ENCODE results near the gene LORICRIN. TPM values are rescaled to one million over a fixed set of nuclear protein-coding genes. Genes with fewer than 3 reads are reported as not detected.
"Not testable (repeated sequence)": the region's sequence is repeated elsewhere in the genome, so short reads cannot be mapped to it uniquely, and the experiment has no call there.

LORICRIN gene
- total RNA-seq, 1 donor from 2014 or later, result not detected

DNA sequence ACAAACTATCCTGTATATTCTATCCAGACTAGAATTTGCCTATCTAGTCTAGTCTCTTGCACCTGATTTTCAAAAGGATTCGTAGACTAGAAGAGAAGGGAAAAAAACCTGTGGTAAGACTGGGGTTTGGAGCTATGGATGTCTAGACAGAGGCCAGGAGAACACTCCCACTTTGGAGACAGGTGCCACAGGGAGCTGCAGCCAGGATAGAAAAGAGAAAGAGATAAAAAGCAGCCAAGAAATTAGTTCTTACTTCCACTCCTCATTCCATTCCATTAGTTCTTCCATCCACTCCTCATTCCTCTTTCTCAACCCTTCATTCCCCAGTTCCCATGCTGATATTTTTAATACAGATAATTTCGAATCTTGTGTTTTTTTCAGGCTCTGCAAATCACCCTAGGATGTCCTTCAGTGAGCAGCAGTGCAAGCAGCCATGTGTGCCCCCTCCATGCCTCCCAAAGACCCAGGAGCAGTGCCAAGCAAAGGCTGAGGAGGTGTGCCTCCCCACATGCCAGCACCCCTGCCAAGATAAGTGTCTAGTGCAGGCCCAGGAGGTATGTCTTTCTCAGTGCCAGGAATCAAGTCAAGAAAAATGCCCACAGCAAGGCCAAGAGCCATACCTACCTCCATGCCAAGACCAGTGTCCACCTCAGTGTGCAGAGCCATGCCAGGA lies 41.6 kb upstream of the LORICRIN start:
- H3K9me3 ChIP-seq (replicated peaks), result no peaks in the 10 kb centered on the region
- peaks cover 69% of the 10 kb centered on the region for H3K27me3 ChIP-seq (ENCODE audit: low read depth)
- H3K36me3 ChIP-seq, result no peaks in the 10 kb centered on the region
- H3K4me1 ChIP-seq, result no peaks in the 10 kb centered on the region
- no peak for DNase-seq
- TF ChIP-seq, protein P1, sequence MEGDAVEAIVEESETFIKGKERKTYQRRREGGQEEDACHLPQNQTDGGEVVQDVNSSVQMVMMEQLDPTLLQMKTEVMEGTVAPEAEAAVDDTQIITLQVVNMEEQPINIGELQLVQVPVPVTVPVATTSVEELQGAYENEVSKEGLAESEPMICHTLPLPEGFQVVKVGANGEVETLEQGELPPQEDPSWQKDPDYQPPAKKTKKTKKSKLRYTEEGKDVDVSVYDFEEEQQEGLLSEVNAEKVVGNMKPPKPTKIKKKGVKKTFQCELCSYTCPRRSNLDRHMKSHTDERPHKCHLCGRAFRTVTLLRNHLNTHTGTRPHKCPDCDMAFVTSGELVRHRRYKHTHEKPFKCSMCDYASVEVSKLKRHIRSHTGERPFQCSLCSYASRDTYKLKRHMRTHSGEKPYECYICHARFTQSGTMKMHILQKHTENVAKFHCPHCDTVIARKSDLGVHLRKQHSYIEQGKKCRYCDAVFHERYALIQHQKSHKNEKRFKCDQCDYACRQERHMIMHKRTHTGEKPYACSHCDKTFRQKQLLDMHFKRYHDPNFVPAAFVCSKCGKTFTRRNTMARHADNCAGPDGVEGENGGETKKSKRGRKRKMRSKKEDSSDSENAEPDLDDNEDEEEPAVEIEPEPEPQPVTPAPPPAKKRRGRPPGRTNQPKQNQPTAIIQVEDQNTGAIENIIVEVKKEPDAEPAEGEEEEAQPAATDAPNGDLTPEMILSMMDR (IDR thresholded peaks at IDR 0.05; ENCODE audit: borderline replicate concordance), result no peak
- H3K27ac ChIP-seq (replicated peaks), result no peak overlapping the region
- intact Hi-C loops (cut with micrococcal nuclease), result no loop called here
- no peak overlapping the region for H3K4me3 ChIP-seq

DNA sequence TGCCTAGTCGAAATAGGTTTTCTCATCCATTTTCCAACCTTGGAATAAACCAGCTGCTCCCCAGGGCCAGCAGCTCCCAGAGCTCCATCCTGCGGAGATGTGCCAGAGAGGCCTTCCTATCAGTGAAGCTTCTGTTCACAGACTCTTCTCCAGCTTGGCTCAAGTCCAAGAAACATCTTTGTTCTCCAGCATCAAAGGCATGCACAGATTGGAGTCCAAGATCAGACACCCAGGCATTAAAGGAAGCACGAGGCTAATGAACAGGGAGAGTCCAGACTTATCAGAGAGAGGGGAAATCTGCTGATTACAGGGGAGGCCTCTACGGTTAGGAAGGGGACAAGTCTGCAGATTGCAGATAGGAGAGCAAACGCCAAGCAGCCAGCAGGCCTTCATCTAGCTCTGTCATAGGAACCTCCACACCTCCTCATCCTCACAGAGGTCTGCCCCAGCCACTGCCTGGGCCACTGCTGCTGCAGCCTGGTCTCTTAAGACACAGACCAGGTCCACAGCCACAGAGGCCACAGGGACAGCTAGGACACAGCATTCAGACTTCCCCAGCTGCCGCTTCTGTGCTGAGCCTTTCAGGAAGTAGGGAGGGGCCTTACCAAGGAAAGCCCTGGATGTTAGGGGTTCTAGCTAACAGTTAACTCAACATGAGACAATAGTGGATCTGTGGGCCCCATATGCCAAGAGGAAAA lies 38.7 kb upstream of the LORICRIN start:
- DNase-seq, result no peak
- no peaks in the 10 kb centered on the region for H3K4me1 ChIP-seq
- no peaks in the 10 kb centered on the region for H3K9me3 ChIP-seq (replicated peaks)
- H3K27me3 ChIP-seq (ENCODE audit: low read depth), result peaks cover 63% of the 10 kb centered on the region
- H3K36me3 ChIP-seq, result no peaks in the 10 kb centered on the region
- no peak overlapping the region for H3K4me3 ChIP-seq
- no peak overlapping the region for H3K27ac ChIP-seq (replicated peaks)
- TF ChIP-seq, protein P1 (IDR thresholded peaks at IDR 0.05; ENCODE audit: borderline replicate concordance), result no peak
- intact Hi-C loops (cut with micrococcal nuclease), result no loop called here

DNA sequence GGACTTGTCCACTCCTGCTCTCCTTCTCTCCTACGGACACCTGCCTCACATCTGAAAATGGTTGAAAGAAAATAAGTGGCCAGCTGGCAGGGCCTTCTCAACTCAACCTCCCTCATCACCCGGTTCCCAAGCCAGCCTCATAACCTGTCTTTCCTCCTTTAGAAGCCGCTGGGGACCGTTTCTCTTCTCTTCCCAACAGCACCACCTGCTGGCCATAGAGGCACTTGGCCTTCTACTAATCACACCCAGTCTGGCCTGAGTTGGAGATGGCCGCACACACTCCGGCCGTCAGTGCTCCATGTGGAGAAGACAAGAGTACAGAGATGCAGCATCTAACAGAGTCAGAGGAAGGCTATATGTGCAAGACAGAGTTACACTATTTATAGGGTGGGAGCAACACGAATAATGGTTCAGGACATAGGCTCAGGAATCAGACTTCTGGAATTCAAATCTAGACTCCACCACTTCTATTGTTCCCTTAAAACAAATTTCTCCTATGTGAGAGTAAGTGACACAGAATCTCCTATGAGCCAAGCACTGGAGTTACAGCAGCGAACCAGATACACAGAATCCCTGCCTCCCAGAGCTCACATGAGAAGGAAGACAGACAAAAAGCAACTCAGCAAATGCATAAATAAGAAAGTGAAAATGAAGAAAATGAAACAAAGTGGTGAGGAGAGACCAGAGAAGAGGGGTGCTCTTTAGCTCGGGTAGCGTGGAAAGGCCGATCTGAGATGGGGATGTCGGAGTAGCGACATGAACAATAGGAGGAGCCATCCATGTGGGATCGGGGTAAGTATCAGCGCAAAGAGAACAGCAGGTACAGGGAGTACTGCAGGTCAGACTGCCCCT lies 36.2 kb upstream of the LORICRIN start:
- H3K36me3 ChIP-seq; H3K4me1 ChIP-seq; H3K9me3 ChIP-seq (replicated peaks); H3K27ac ChIP-seq (replicated peaks); intact Hi-C loops (cut with micrococcal nuclease); H3K4me3 ChIP-seq: not testable (repeated sequence)
- TF ChIP-seq, protein P1 (IDR thresholded peaks at IDR 0.05; ENCODE audit: borderline replicate concordance), result peak; percentile 77
- peaks cover 77% of the 10 kb centered on the region for H3K27me3 ChIP-seq (ENCODE audit: low read depth)
- DNase-seq, result peak; percentile 47

DNA sequence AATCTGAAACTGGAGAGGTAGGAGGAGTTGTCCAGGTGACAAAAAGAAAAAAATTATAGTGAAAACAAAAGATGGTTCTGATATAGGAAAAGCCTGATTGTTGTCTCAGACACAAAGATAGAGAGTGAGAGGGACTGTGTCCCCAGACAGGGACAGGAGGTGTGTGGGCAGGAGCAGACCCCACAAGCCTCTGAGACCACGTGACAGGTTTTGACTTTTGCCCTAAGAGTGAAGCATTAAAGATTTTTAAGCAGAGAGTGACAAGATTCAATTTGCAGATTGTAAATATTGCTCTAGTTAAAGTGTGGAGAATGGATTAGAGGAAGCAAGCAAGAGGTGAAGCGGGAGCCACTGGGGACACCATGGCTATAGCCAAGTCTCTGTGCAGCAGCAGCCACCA lies 31.7 kb upstream of the LORICRIN start:
- DNase-seq, result no peak
- H3K27me3 ChIP-seq (ENCODE audit: low read depth), result peaks cover 70% of the 10 kb centered on the region
- H3K4me1 ChIP-seq, result no peaks in the 10 kb centered on the region
- no peak overlapping the region for H3K4me3 ChIP-seq
- intact Hi-C loops (cut with micrococcal nuclease), result no loop called here
- H3K27ac ChIP-seq (replicated peaks), result no peak overlapping the region
- H3K9me3 ChIP-seq (replicated peaks), result no peaks in the 10 kb centered on the region
- TF ChIP-seq, protein P1 (IDR thresholded peaks at IDR 0.05; ENCODE audit: borderline replicate concordance), result no peak
- H3K36me3 ChIP-seq, result no peaks in the 10 kb centered on the region

DNA sequence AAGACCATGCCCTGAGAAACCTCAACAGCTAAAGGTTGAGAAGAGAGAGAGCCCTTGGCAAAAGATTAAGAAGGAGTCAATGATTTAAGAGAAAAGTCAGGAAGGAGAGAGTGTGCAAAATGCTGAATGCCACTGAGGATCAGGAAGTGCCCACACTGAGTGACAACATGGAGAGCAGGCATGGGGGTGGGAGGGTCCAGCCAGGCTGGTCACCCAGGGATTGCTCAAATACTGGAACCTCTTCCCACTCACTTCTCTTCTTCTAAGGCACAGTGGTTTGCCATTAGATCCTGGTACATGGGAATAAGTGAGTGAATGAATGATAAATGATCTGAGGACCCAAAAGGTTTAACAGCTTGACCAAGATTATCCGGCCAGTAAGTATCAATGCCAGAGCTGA lies 31.0 kb upstream of the LORICRIN start:
- Histone ChIP-seq H3K27ac (replicated peaks) (no peak overlapping the region), H3K4me1 (no peaks in the 10 kb centered on the region), H3K27me3 (ENCODE audit: low read depth) (peaks cover 69% of the 10 kb centered on the region), H3K36me3 (no peaks in the 10 kb centered on the region), H3K9me3 (replicated peaks) (no peaks in the 10 kb centered on the region), H3K4me3 (no peak overlapping the region)
- TF ChIP-seq, protein P1 (IDR thresholded peaks at IDR 0.05; ENCODE audit: borderline replicate concordance), result no peak
- DNase-seq, result no peak
- intact Hi-C loops (cut with micrococcal nuclease), result no loop called here

Measured in left ventricle myocardium inferior (tissue), 1 donor.